Fibroblast of upper back skin (primary cell): ENCODE data around the gene WDR70.
"Not testable (repeated sequence)": the region's sequence is repeated elsewhere in the genome, so short reads cannot be mapped to it uniquely, and the experiment has no call there.

ENCODE experiments used
- DNase-seq: peaks from one replicate; pipeline ENCODE4 v3.0.0-alpha.2; 2013

WDR70 gene

GRCh38 chr5:37379100-37379628, at the start of gene WDR70:
TSS of gene WDR70 (plus strand) at chr5:37379318. CDS start at chr5:37379368, 50 bp downstream.
- DNase-seq: peak; percentile 89

- not testable (repeated sequence) for DNase-seq
These were observed 44.4 kb upstream of the WDR70 start for GRCh38 chr5:37334754-37335153.

GRCh38 chr5:37342741-37343140, 36.4 kb upstream of the WDR70 start:
- not testable (repeated sequence) for DNase-seq

GRCh38 chr5:37355161-37355560, 24.0 kb upstream of the WDR70 start:
- DNase-seq: no peak

- no peak for DNase-seq
These were observed 8.6 kb upstream of the WDR70 start for GRCh38 chr5:37370550-37370863.

- DNase-seq: peak; percentile 96
These were observed 8.0 kb upstream of the WDR70 start, which contains the start of gene NUP155 for GRCh38 chr5:37370864-37371726. TSS of gene NUP155 (minus strand) at chr5:37371106. CDS start at chr5:37370977, 129 bp downstream.

- no peak for DNase-seq
These were observed 4.0 kb upstream of the WDR70 start for GRCh38 chr5:37375091-37375490.

- not testable (repeated sequence) for DNase-seq
These were observed 1.1 kb upstream of the WDR70 start for GRCh38 chr5:37378066-37378465.

GRCh38 chr5:37391591-37391990, 12.5 kb downstream of the WDR70 start:
- no peak for DNase-seq

- DNase-seq: no peak
These were observed 17.2 kb downstream of the WDR70 start for GRCh38 chr5:37396352-37396751.

- no peak for DNase-seq
These were observed 21.4 kb downstream of the WDR70 start for GRCh38 chr5:37400501-37400900.

GRCh38 chr5:37412515-37412914, 33.4 kb downstream of the WDR70 start:
- DNase-seq: no peak

- not testable (repeated sequence) for DNase-seq
These were observed 36.3 kb downstream of the WDR70 start for GRCh38 chr5:37415456-37415855.

- no peak for DNase-seq
These were observed 38.2 kb downstream of the WDR70 start for GRCh38 chr5:37417347-37417746.

GRCh38 chr5:37424441-37424840, 45.3 kb downstream of the WDR70 start:
- DNase-seq: no peak

GRCh38 chr5:37428044-37428443, 48.9 kb downstream of the WDR70 start:
- DNase-seq: no peak

- DNase-seq: peak; percentile 3
These were observed 56.1 kb downstream of the WDR70 start for GRCh38 chr5:37435261-37435660.

GRCh38 chr5:37436146-37436934, 57.2 kb downstream of the WDR70 start:
- no peak for DNase-seq

- peak; percentile 11 for DNase-seq
These were observed 58.6 kb downstream of the WDR70 start for GRCh38 chr5:37437711-37438110.

- DNase-seq: not testable (repeated sequence)
These were observed 66.7 kb downstream of the WDR70 start for GRCh38 chr5:37445783-37446182.

GRCh38 chr5:37448941-37449340, 69.8 kb downstream of the WDR70 start:
- DNase-seq: peak; percentile 21

GRCh38 chr5:37451991-37452390, 72.9 kb downstream of the WDR70 start:
- DNase-seq: not testable (repeated sequence)

GRCh38 chr5:37453252-37453651, 74.1 kb downstream of the WDR70 start:
- DNase-seq: not testable (repeated sequence)
